RWPE1 (cell line): ENCODE results near the gene PWP2.
"Not testable (repeated sequence)": the region's sequence is repeated elsewhere in the genome, so short reads cannot be mapped to it uniquely, and the experiment has no call there.

ENCODE experiments used
- CTCF ChIA-PET: fragments of 350-600 bp; sonication (Branson Sonifier 250); formaldehyde crosslinking; extraction: SDS; loops from one replicate; lab custom pipeline; 2021; lab: Yijun Ruan, JAX
- POLR2A ChIA-PET: fragments of 400-600 bp; formaldehyde crosslinking; extraction: SDS; loops from one replicate; lab custom pipeline; 2020; ENCODE audit warnings: antibody characterized with exemption; ENCODE audit not compliant: low non-redundant PET; lab: Yijun Ruan, JAX
- DNase-seq: peaks from one replicate; pipeline ENCODE4 v3.0.0; 2012; ENCODE audit warnings: low spot score
- H3K27ac ChIP-seq: fragments of 450-650 bp; 2 replicates; pipeline ENCODE4 v1.5.1; 2017
- TF ChIP-seq, protein P1 (sequence below): fragments of 450-650 bp; conservative IDR thresholded peaks from 2 replicates; pipeline ENCODE4 v1.5.1; 2017; ENCODE audit warnings: low read depth, mild to moderate bottlenecking

The PWP2 gene

GRCh38 chr21:44094832-44095231, 12.4 kb upstream of the PWP2 start:
- POLR2A ChIA-PET = no interaction called here
- H3K27ac ChIP-seq = no peak overlapping the region; the same call in 1 of the 2 replicates
- DNase-seq = no peak
- TF ChIP-seq, protein P1, sequence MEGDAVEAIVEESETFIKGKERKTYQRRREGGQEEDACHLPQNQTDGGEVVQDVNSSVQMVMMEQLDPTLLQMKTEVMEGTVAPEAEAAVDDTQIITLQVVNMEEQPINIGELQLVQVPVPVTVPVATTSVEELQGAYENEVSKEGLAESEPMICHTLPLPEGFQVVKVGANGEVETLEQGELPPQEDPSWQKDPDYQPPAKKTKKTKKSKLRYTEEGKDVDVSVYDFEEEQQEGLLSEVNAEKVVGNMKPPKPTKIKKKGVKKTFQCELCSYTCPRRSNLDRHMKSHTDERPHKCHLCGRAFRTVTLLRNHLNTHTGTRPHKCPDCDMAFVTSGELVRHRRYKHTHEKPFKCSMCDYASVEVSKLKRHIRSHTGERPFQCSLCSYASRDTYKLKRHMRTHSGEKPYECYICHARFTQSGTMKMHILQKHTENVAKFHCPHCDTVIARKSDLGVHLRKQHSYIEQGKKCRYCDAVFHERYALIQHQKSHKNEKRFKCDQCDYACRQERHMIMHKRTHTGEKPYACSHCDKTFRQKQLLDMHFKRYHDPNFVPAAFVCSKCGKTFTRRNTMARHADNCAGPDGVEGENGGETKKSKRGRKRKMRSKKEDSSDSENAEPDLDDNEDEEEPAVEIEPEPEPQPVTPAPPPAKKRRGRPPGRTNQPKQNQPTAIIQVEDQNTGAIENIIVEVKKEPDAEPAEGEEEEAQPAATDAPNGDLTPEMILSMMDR = no peak
- CTCF ChIA-PET = no interaction called here

DNA sequence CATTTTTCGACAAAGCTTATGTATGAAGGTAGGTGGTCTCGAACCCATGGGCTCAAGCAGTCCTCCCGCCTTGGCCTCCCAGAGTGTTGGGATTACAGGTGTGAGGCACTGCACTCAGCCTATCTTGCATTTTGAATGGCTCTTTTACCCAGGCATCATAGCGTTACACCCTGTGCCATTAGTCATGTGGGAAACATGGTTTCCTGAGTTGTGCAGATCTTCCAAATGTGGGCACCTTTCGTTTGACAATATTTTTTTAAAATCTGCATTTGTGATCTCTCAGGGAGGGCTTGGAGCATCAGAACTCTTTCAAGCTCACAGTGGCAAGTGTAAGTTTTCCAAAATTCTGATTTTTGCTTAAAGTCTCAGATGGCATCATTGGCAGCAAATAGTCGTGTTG, 8.7 kb upstream of the PWP2 start:
- CTCF ChIA-PET, POLR2A ChIA-PET, DNase-seq, H3K27ac ChIP-seq: not testable (repeated sequence)

- H3K27ac ChIP-seq, POLR2A ChIA-PET, CTCF ChIA-PET, DNase-seq: not testable (repeated sequence)
Measured at GRCh38 chr21:44098964-44099363, 8.2 kb upstream of the PWP2 start.

- POLR2A ChIA-PET, H3K27ac ChIP-seq, CTCF ChIA-PET, DNase-seq: not testable (repeated sequence)
Measured at GRCh38 chr21:44107589-44107988, 390 bp downstream of the PWP2 start.

DNA sequence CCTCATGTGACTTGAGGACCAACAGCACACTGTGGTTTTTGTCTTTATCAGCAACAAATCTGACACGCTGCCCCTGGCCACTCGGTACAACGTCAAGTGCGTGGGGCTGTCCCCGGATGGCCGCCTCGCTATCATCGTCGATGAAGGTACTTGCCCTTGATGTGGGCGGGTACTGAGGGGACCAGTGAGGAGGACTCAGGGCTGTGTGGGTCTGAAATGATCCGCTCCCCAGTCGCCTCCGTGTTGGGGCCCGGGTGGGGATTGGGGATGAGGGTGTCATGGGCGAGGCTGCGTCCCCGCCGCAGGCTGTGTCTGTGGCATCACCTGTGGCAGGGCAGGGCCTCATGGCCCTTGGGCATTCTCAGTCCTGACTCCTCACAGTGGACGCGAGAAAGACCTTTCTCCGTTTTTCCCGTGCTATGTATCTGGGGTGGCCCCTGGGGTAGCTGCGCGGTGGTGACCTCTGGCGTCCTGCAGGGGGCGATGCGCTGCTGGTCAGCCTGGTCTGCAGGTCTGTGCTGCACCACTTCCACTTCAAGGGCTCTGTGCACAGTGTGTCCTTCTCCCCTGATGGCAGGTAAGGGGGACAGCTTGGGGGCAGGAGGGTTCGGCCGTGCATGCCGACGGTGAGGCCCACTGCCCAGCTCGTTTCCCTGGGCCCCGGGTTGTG, 6.6 kb downstream of the PWP2 start:
- POLR2A ChIA-PET, CTCF ChIA-PET, H3K27ac ChIP-seq, DNase-seq: not testable (repeated sequence)

- POLR2A ChIA-PET, DNase-seq, CTCF ChIA-PET, H3K27ac ChIP-seq: not testable (repeated sequence)
Measured at GRCh38 chr21:44122131-44122530, 14.9 kb downstream of the PWP2 start.

DNA sequence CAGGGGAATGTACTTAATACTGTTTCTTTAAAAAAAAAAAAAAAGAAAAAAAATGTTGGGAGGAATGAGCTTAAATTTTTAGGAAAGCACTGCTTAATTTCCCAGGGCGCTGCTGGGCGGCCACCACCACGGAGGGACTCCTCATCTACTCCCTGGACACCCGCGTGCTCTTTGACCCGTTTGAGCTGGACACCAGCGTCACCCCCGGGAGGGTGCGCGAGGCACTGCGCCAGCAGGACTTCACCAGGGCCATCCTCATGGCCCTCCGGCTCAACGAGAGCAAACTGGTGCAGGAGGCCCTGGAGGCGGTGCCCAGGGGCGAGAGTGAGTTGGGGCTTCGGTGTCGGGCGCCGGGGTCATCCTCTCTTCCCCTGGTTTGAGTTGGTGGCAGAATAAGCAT, 20.6 kb downstream of the PWP2 start:
- CTCF ChIA-PET, POLR2A ChIA-PET, H3K27ac ChIP-seq, DNase-seq: not testable (repeated sequence)

DNA sequence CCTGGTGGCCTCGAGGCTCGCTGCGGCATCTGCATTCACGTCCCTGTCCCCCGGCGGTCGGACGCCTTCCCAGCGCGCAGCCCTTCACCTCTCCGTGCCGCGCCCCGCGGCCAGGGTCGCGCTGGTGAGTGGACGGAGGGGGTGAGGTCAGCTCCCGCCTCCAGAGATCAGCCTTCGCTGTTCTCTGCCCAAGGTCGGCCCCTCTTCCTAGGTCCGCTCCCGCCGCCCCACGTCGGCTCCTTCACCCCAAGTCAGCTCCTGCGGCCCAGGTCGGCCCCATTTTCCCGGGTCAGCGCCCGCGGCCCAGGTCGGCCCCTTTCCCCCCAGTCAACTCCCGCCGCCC, 26.5 kb downstream of the PWP2 start:
- POLR2A ChIA-PET, CTCF ChIA-PET, DNase-seq, H3K27ac ChIP-seq: not testable (repeated sequence)

DNA sequence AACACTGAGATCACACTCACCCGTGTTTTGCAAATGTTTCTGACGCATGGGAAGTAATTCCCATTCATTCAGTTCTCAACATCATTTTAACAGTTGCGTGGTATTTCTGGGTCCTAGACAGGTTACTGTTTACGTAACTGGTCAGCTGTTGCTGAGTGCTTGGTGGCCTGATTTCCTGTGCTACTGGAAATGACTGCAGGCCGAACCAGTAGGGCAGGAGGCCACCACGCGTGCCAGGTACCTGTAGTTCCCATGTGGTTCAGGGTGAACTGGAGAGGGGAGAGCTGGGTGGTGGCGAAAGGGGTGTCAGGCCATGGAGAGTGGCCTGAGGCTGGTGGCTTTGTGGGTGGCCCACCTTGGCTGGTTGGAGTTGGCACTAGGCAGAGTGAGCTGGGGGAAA, 27.5 kb downstream of the PWP2 start:
- CTCF ChIA-PET, H3K27ac ChIP-seq, DNase-seq, POLR2A ChIA-PET: not testable (repeated sequence)

GRCh38 chr21:44138039-44138438, 30.8 kb downstream of the PWP2 start:
- H3K27ac ChIP-seq, CTCF ChIA-PET, POLR2A ChIA-PET, DNase-seq: not testable (repeated sequence)

DNA sequence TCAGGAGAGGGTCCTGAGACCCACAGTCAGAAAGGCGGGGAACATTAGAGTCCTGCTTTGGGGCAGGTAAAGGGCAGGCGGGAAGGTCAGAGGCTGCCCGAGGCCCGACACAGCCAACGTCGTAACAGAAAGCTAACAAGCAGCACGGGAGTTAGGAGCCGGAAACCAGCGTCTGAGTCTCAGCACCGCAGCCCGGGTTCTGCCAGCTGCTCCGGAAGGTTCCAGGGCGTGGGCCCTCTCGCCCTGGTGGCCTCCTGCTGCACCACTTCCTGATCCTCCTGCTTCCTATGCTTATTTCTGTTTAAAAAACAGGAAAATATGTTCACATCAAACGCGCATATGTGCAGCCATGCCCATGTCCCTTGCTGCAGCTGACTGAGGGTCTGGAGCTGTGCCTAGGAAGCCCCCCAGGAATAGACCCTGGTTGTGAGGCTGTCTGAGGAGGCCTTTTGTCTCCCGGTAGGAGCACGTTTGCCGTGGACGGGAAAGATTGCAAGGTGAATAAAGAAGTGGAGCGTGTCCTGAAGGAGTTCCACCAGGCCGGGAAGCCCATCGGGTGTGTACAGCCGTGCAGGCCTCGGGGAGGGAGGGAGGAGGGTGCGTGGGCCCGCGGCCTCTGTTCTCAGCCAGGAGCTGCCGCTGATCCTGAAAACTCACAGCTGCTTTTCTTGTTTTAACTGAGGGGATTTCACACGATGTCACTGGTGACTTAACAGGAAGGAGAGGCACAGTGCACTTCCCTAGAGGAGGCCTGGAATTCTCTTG, 32.8 kb downstream of the PWP2 start:
- H3K27ac ChIP-seq, POLR2A ChIA-PET, DNase-seq, CTCF ChIA-PET: not testable (repeated sequence)

- DNase-seq, CTCF ChIA-PET, POLR2A ChIA-PET, H3K27ac ChIP-seq: not testable (repeated sequence)
Measured at GRCh38 chr21:44140552-44140932, 33.3 kb downstream of the PWP2 start.

DNA sequence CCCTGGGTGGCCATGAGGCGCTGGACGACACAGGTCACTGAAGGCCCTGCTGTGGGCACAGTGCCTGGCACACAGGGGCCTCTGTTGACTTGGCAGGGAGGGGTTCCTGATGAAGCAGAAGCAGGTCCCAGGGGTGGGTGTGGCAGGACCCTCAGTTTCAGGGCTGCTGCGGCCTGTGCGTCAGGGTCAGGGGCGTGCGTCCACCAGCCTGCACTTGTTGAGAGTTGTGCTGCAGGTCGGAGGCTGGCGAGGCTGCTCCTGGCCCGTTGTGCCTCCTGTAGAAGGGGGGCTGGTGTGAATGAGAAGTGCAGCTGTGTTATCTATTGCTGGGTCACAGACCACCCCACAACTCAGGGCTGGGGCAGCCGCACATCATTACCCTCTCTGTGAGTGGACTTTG, 35.3 kb downstream of the PWP2 start:
- H3K27ac ChIP-seq, CTCF ChIA-PET, POLR2A ChIA-PET, DNase-seq: not testable (repeated sequence)

DNA sequence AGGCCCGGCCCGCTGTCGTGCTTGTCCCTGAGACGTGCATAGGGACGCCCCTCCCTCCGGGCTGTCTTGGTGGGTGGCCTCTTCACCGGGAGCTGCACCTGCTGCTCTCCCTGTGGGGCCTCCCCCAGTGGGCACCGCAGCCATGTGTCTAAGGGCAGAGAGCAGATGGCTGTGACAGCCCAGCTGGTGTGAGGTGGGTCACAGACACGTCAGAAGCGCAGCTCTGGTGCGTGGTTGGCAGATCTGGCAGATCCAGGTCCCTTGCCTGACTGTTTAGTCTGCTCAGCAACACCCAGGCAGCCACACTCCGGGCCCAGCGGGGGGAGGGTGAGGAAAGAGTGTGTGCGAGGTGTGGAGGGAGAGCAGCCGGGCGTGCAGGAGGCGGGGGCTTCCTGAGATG, 36.2 kb downstream of the PWP2 start:
- CTCF ChIA-PET, POLR2A ChIA-PET, DNase-seq, H3K27ac ChIP-seq: not testable (repeated sequence)

DNA sequence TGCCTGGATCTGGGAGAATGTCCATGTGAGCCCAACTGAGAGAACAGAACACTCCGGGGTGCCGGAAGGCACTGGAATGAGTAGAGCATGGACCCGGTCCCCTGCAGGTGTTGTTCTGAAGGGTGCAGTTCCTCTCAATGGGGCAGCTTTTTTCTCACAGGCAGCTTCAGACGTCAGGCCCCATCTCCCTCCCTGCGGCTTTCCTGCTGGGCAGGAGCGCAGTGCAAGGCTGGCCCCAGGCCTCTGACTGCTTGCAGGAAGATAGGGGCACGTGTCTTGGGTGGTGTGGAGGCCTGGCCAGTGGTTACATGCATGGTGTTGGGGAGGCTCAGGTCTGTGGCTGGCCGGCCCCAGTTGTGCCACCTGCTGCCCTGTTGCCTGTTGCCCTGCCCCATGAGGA, 36.8 kb downstream of the PWP2 start:
- POLR2A ChIA-PET, DNase-seq, CTCF ChIA-PET, H3K27ac ChIP-seq: not testable (repeated sequence)

GRCh38 chr21:44144784-44145602, 37.8 kb downstream of the PWP2 start:
- H3K27ac ChIP-seq, POLR2A ChIA-PET, DNase-seq, CTCF ChIA-PET: not testable (repeated sequence)
